K562 (cell line): ENCODE measurements around the gene ALKBH3. TPM values are rescaled to one million over a fixed set of nuclear protein-coding genes. Genes with fewer than 3 reads are reported as not detected.

Experiments used
- ATAC-seq: fragments of 200-7000 bp; cut with Tn5 transposase; 3 replicates; pipeline ENCODE4 v1.9.1; 2020; ENCODE audit warnings: moderate library complexity
- BruUV-seq: library from RNA; stranded (reverse); fragments of 400-500 nt; replicated peaks from 2 replicates; lab custom pipeline; 2021; lab: Mats Ljungman, UMichigan
- CTCF ChIA-PET: fragments of 300-600 bp; formaldehyde crosslinking; extraction: SDS; loops from one replicate; lab custom pipeline; 2021; ENCODE audit warnings: low intra/inter-chr PET ratio; lab: Yijun Ruan, JAX
- POLR2A ChIA-PET: fragments of 300-600, 350-650 bp; sonication (Branson Sonifier 250); formaldehyde crosslinking; extraction: SDS; loops from one replicate; lab custom pipeline; 2021; ENCODE audit warnings: antibody characterized with exemption, inconsistent platforms; lab: Yijun Ruan, JAX
- DNase-seq, 4 experiments: peaks; one replicate each; pipeline versions ENCODE4 v3.0.0 to v3.0.0-alpha.2; 2011 to 2018; ENCODE audit warnings: low spot score in 3 of 4, mixed read lengths in 3 of 4; ENCODE audit errors: extremely low read depth in 1 of 4
- FAIRE-seq: peaks from 2 replicates; lab custom pipeline; 2011; peaks lifted over from hg19 to GRCh38; lab: Jason Lieb, UNC
- H2AFZ ChIP-seq: 2 replicates; pipeline ENCODE4 v1.6.0; 2011; ENCODE audit warnings: low read depth, low read length, control low read depth, inconsistent platforms
- H3K27ac ChIP-seq: fragments of 200-600 bp; 3 replicates; pipeline ENCODE4 v1.8.0; 2011; ENCODE audit warnings: low read depth, mild to moderate bottlenecking, control low read depth, inconsistent platforms, low read length, moderate library complexity, mixed read lengths; ENCODE audit errors: extremely low read depth
- H3K27me3 ChIP-seq, 2 experiments: fragments of 300-600 bp in 1 of 2; 2 replicates in 1 of 2; 3 replicates in 1 of 2; pipeline versions ENCODE4 v1.6.0 to v1.8.0; 2011; ENCODE audit warnings: inconsistent platforms in 2 of 2, low read length in 2 of 2, mild to moderate bottlenecking in 1 of 2, mixed read lengths in 1 of 2, moderate library complexity in 1 of 2; ENCODE audit not compliant: control insufficient read depth in 2 of 2, insufficient read depth in 2 of 2
- H3K36me3 ChIP-seq: fragments of 300-600 bp; 3 replicates; pipeline ENCODE4 v1.8.0; 2011; ENCODE audit warnings: mild to moderate bottlenecking, low read length, inconsistent platforms; ENCODE audit not compliant: control insufficient read depth, insufficient read depth
- H3K4me1 ChIP-seq, 2 experiments: fragments of 200-600 bp in 1 of 2; replicated peaks in 1 of 2; 2 replicates in 1 of 2; 3 replicates in 1 of 2; pipeline versions ENCODE4 v1.5.1 to v1.8.0; 2011; ENCODE audit warnings: inconsistent platforms in 2 of 2, low read length in 2 of 2, mild to moderate bottlenecking in 1 of 2, mixed read lengths in 1 of 2, moderate library complexity in 1 of 2; ENCODE audit not compliant: control insufficient read depth in 2 of 2, insufficient read depth in 2 of 2
- H3K4me2 ChIP-seq: 2 replicates; pipeline ENCODE4 v1.6.1; 2011; ENCODE audit warnings: low read length, control low read depth, inconsistent platforms, mixed read lengths; ENCODE audit not compliant: insufficient read depth
- H3K4me3 ChIP-seq: fragments of 200-600 bp; sonication (generic), shearing (Covaris generic); 2 replicates; pipeline ENCODE4 v1.5.1; 2016; ENCODE audit warnings: control low read depth, inconsistent platforms
- H3K79me2 ChIP-seq: fragments of 200-600 bp; 3 replicates; pipeline ENCODE4 v1.8.0; 2011; ENCODE audit warnings: low read length, inconsistent platforms; ENCODE audit not compliant: control insufficient read depth, insufficient read depth
- H3K9ac ChIP-seq, 2 experiments: 2 replicates each; pipeline versions ENCODE4 v1.6.0 to v1.6.1; 2011; ENCODE audit warnings: low read depth in 2 of 2, low read length in 2 of 2, control low read depth in 1 of 2, inconsistent platforms in 1 of 2, mild to moderate bottlenecking in 1 of 2, mixed read lengths in 1 of 2; ENCODE audit not compliant: insufficient read depth in 1 of 2
- H3K9me1 ChIP-seq: one replicate; pipeline ENCODE4 v1.6.0; 2011; ENCODE audit warnings: inconsistent platforms, mild to moderate bottlenecking, low read length, moderate library complexity; ENCODE audit not compliant: control insufficient read depth, insufficient read depth
- H3K9me3 ChIP-seq: replicated peaks from 2 replicates; pipeline ENCODE4 v1.5.1; 2011; ENCODE audit warnings: low read depth, low read length, inconsistent platforms; ENCODE audit not compliant: control insufficient read depth, insufficient read depth
- H4K20me1 ChIP-seq: replicated peaks from 2 replicates; pipeline ENCODE4 v1.6.1; 2011; ENCODE audit warnings: low read length, inconsistent platforms, mixed read lengths; ENCODE audit not compliant: control insufficient read depth, insufficient read depth
- CBFB ChIP-seq: sonication (generic); formaldehyde crosslinking; IDR thresholded peaks from 2 replicates; pipeline ENCODE4 v1.4.0; 2020; ENCODE audit warnings: mild to moderate bottlenecking, missing genetic modification reagents
- CCAR2 ChIP-seq: fragments of 200-400 bp; formaldehyde crosslinking; IDR thresholded peaks from 2 replicates; pipeline ENCODE4 v1.6.1; 2017; ENCODE audit warnings: mild to moderate bottlenecking, low read depth, low read length
- CCNT2 ChIP-seq: IDR thresholded peaks from 2 replicates; pipeline ENCODE4 v1.6.1; 2011; ENCODE audit warnings: borderline replicate concordance, low read depth, mild to moderate bottlenecking, moderate library complexity, mixed read lengths, low read length; ENCODE audit not compliant: insufficient read length; ENCODE audit errors: extremely low read depth
- DEAF1 ChIP-seq: fragments of 450-650 bp; formaldehyde crosslinking; IDR thresholded peaks from 2 replicates; pipeline ENCODE4 v1.4.0; 2020; ENCODE audit warnings: mild to moderate bottlenecking, moderate library complexity
- GABPB2 ChIP-seq: fragments of 250-450 bp; sonication (Bioruptor Pico); conservative IDR thresholded peaks from 2 replicates; pipeline ENCODE4 v1.5.1; 2021; ENCODE audit warnings: mild to moderate bottlenecking
- HMBOX1 ChIP-seq: sonication (generic); IDR thresholded peaks from 2 replicates; pipeline ENCODE4 v1.6.1; 2016
- PCBP1 ChIP-seq: fragments of 200-400 bp; formaldehyde crosslinking; IDR thresholded peaks from 2 replicates; pipeline ENCODE4 v1.6.1; 2018; ENCODE audit warnings: mild to moderate bottlenecking, low read depth, low read length; ENCODE audit not compliant: poor library complexity, severe bottlenecking
- PCBP2 ChIP-seq: fragments of 200-400 bp; formaldehyde crosslinking; IDR thresholded peaks from 2 replicates; pipeline ENCODE4 v1.6.1; 2018; ENCODE audit warnings: low read length, low read depth, mild to moderate bottlenecking, moderate library complexity; ENCODE audit not compliant: poor library complexity, severe bottlenecking
- PRDM10 ChIP-seq: fragments of 450-650 bp; IDR thresholded peaks from 2 replicates; pipeline ENCODE4 v1.6.1; 2018; ENCODE audit not compliant: partially characterized antibody
- PTRF ChIP-seq: fragments of 450-650 bp; IDR thresholded peaks from 2 replicates; pipeline ENCODE4 v1.6.1; 2016; ENCODE audit warnings: mild to moderate bottlenecking, missing genetic modification characterization, missing compliant biosample characterization
- SRF ChIP-seq, 2 experiments: fragments of 250-450, 450-650 bp in 1 of 2; sonication (Bioruptor Pico) in 1 of 2; sonication (generic) in 1 of 2; formaldehyde crosslinking; IDR thresholded peaks; 2 replicates each; pipeline versions ENCODE4 v1.5.0 to v1.5.1; 2020 to 2022; ENCODE audit warnings: mild to moderate bottlenecking in 1 of 2, missing genetic modification reagents in 1 of 2
- TFAM ChIP-seq: fragments of 250-450 bp; sonication (Bioruptor Pico); conservative IDR thresholded peaks from 2 replicates; pipeline ENCODE4 v1.5.0; 2021; ENCODE audit warnings: mild to moderate bottlenecking, moderate library complexity
- XRCC5 ChIP-seq: fragments of 200-400 bp; formaldehyde crosslinking; IDR thresholded peaks from 2 replicates; pipeline ENCODE4 v1.6.1; 2017; ENCODE audit warnings: low read depth, mild to moderate bottlenecking, low read length
- ZBTB1 ChIP-seq: sonication (generic); formaldehyde crosslinking; IDR thresholded peaks from 2 replicates; pipeline ENCODE4 v1.8.1; 2023; ENCODE audit warnings: missing genetic modification reagents, low read depth, mild to moderate bottlenecking, borderline replicate concordance
- ZNF253 ChIP-seq: fragments of 250-450 bp; sonication (Bioruptor Pico); conservative IDR thresholded peaks from 2 replicates; pipeline ENCODE4 v1.6.1; 2021; ENCODE audit warnings: mild to moderate bottlenecking
- ZNF263 ChIP-seq: sonication (generic); formaldehyde crosslinking; IDR thresholded peaks from 2 replicates; pipeline ENCODE4 v1.8.0; 2022; ENCODE audit warnings: mild to moderate bottlenecking, missing genetic modification reagents, borderline replicate concordance
- ZNF507 ChIP-seq: conservative IDR thresholded peaks from 2 replicates; pipeline ENCODE4 v1.6.1; 2017; ENCODE audit warnings: missing genetic modification characterization, missing compliant biosample characterization
- ZNF778 ChIP-seq: fragments of 450-650 bp; formaldehyde crosslinking; IDR thresholded peaks from 2 replicates; pipeline ENCODE4 v1.4.0; 2020; ENCODE audit warnings: mild to moderate bottlenecking, moderate library complexity
- WGBS: fragments of 100-300 bp; shearing (Covaris generic); methylation state at CpG from one replicate; pipeline ENCODE4 v1.1.6; 2016; ENCODE audit warnings: low coverage, mixed read lengths; ENCODE audit not compliant: insufficient coverage; ENCODE audit errors: missing lambda C conversion rate; 5-methylcytosine and 5-hydroxymethylcytosine counted together
- in situ Hi-C: fragments of 300-500 bp; cut with MboI; formaldehyde crosslinking; loops from 4 replicates; pipeline ENCODE4 v1.15.0; 2018; ENCODE audit warnings: inconsistent platforms, mixed read lengths
- intact Hi-C: fragments of 100-400 bp; cut with micrococcal nuclease; formaldehyde crosslinking; loops from 2 replicates; pipeline ENCODE4 v1.14.2; 2022
- polyA plus RNA-seq, 8 experiments: library from polyadenylated mRNA; depleted of rRNA in 4 of 8; stranded (reverse) in 5 of 8; unstranded in 3 of 8; fragments of >200 nt; fragmentation: Nextera tagmentation in 2 of 8; fragmentation: Illumina TruSeq in 1 of 8; extraction: Ambion mirVana in 2 of 8; extraction: Trizol in 1 of 8; gene quantifications; 2 replicates each; pipeline versions ENCODE4 v1.2.1 to v1.2.3, GENCODE V29; 2011 to 2014; ENCODE audit warnings: inconsistent platforms in 1 of 8, missing spikeins in 1 of 8
- total RNA-seq, 7 experiments: library from RNA; depleted of rRNA in 6 of 7; stranded (reverse); fragments of >200 nt in 6 of 7; fragmentation: Illumina TruSeq in 2 of 7; extraction: Trizol in 2 of 7; gene quantifications; 2 replicates each; pipeline versions ENCODE4 v1.2.1 to v1.2.3, GENCODE V29; 2011 to 2021; ENCODE audit warnings: low replicate concordance in 1 of 7

Gene ALKBH3
- total and polyA plus RNA-seq, 9 of the 15 experiments (the other 6 are each of a cell fraction or from before 2014, with no cell fraction given): 16.0 to 49.9 (median 36.5) TPM

GRCh38 chr11:43866520-43866919 lies 14.1 kb upstream of the ALKBH3 start:
- CTCF ChIA-PET: no interaction called here
- intact Hi-C loops (no loop called here), in situ Hi-C loops (no loop called here)
- TF ChIP-seq ZNF253 (CRISPR knock-in tag) (no peak), ZBTB1 (CRISPR knock-in tag) (no peak), HMBOX1 (no peak), PCBP1 (no peak), SRF (CRISPR knock-in tag; IDR thresholded peaks at IDR 0.05) (no peak), DEAF1 (CRISPR knock-in tag) (no peak), CCAR2 (no peak), CCNT2 (no peak), ZNF263 (CRISPR knock-in tag) (no peak), ZNF778 (CRISPR knock-in tag) (no peak), PRDM10 (no peak), ZNF507 (no peak), PTRF (tag) (no peak), CBFB (CRISPR knock-in tag) (no peak), XRCC5 (no peak), TFAM (CRISPR knock-in tag) (no peak), PCBP2 (no peak), GABPB2 (CRISPR knock-in tag) (no peak)

More at GRCh38 chr11:43866520-43866919, 14.1 kb upstream of the ALKBH3 start:
- H3K9me1 ChIP-seq: no peaks in the 10 kb centered on the region
- no peak overlapping the region for H3K9ac ChIP-seq
- no peaks in the 10 kb centered on the region for H3K36me3 ChIP-seq
- 25% methylated on average over 2 of the region's 2 CpGs for WGBS
- H3K79me2 ChIP-seq: no peaks in the 10 kb centered on the region
- H3K27ac ChIP-seq: no peak overlapping the region
- H3K4me3 ChIP-seq: no peak overlapping the region
- H3K4me1 ChIP-seq: peaks cover 0 to 13% of the 10 kb centered on the region in 2 experiments; a peak in 4 of 5 replicates
- FAIRE-seq (no peak), ATAC-seq (no peak), DNase-seq (no peak)
- no TSS peak for BruUV-seq
- H4K20me1 ChIP-seq: no peaks in the 10 kb centered on the region
- no peaks in the 10 kb centered on the region for H3K27me3 ChIP-seq
- no peak overlapping the region for H3K4me2 ChIP-seq
- H2AFZ ChIP-seq: no peak overlapping the region
- POLR2A ChIA-PET: no interaction called here
- no peaks in the 10 kb centered on the region for H3K9me3 ChIP-seq
